Fibroblast of lung (primary cell): ENCODE measurements around the gene ANKRD34C. TPM values are rescaled to one million over a fixed set of nuclear protein-coding genes. Genes with fewer than 3 reads are reported as not detected.

Source experiments
- DNase-seq, 2 donors: peaks; one replicate each; pipeline versions ENCODE4 v3.0.0 to v3.0.0-alpha.2; 2010; ENCODE audit warnings: low read depth in 2 of 2
- H2AFZ ChIP-seq: 2 replicates; pipeline ENCODE4 v1.5.1; 2012; ENCODE audit warnings: low read length, control low read depth, inconsistent platforms
- H3K27ac ChIP-seq: 2 replicates; pipeline ENCODE4 v1.5.1; 2011; ENCODE audit warnings: low read length, control low read depth; ENCODE audit not compliant: insufficient read depth
- H3K27me3 ChIP-seq: 2 replicates; pipeline ENCODE4 v1.5.1; 2011; ENCODE audit warnings: mild to moderate bottlenecking, low read length; ENCODE audit not compliant: control insufficient read depth, insufficient read depth
- H3K36me3 ChIP-seq: 2 replicates; pipeline ENCODE4 v1.5.1; 2011; ENCODE audit warnings: low read length; ENCODE audit not compliant: control insufficient read depth, insufficient read depth
- H3K4me1 ChIP-seq: 2 replicates; pipeline ENCODE4 v1.5.1; 2011; ENCODE audit warnings: low read length; ENCODE audit not compliant: control insufficient read depth, insufficient read depth; ENCODE audit errors: extremely low read depth
- H3K4me2 ChIP-seq: 2 replicates; pipeline ENCODE4 v1.5.1; 2011; ENCODE audit warnings: low read length, control low read depth; ENCODE audit not compliant: insufficient read depth; ENCODE audit errors: extremely low read depth
- H3K4me3 ChIP-seq, 4 experiments: fragments of 200-600 bp in 1 of 4; sonication (generic) in 1 of 4; replicated peaks in 1 of 4; 2 replicates each; pipeline ENCODE4 v1.5.1; 2011 to 2016; ENCODE audit warnings: low read length in 4 of 4, low read depth in 3 of 4, mild to moderate bottlenecking in 3 of 4, control low read depth in 2 of 4, inconsistent platforms in 1 of 4, mixed read lengths in 1 of 4; ENCODE audit not compliant: insufficient read depth in 1 of 4; ENCODE audit errors: control extremely low read depth in 1 of 4
- H3K79me2 ChIP-seq: 2 replicates; pipeline ENCODE4 v1.5.1; 2012; ENCODE audit warnings: mild to moderate bottlenecking, low read length, inconsistent platforms; ENCODE audit not compliant: control insufficient read depth, insufficient read depth
- H3K9ac ChIP-seq: 2 replicates; pipeline ENCODE4 v1.5.1; 2011; ENCODE audit warnings: mild to moderate bottlenecking, low read length, control low read depth; ENCODE audit not compliant: insufficient read depth
- H3K9me3 ChIP-seq: 2 replicates; pipeline ENCODE4 v1.5.1; 2012; ENCODE audit warnings: low read depth, low read length; ENCODE audit not compliant: control insufficient read depth, insufficient read depth
- H4K20me1 ChIP-seq: 2 replicates; pipeline ENCODE4 v1.5.1; 2011; ENCODE audit warnings: low read length; ENCODE audit not compliant: control insufficient read depth, insufficient read depth; ENCODE audit errors: extremely low read depth
- CTCF ChIP-seq, 2 donors: IDR thresholded peaks in 1 of 2; conservative IDR thresholded peaks in 1 of 2; 1 replicate in 1 of 2; 2 replicates in 1 of 2; pipeline ENCODE4 v1.5.1; 2011 to 2012; ENCODE audit warnings: low read length in 2 of 2, control low read depth in 1 of 2, inconsistent platforms in 1 of 2, low read depth in 1 of 2, mild to moderate bottlenecking in 1 of 2
- EZH2 ChIP-seq: IDR thresholded peaks from 2 replicates; pipeline ENCODE4 v1.5.1; 2012; ENCODE audit warnings: low read length, control low read depth, mild to moderate bottlenecking; ENCODE audit errors: missing control alignments
- polyA plus RNA-seq, 2 donors: library from polyadenylated mRNA; depleted of rRNA in 1 of 2; stranded (reverse) in 1 of 2; unstranded in 1 of 2; fragments of >200 nt; gene quantifications; 2 replicates each; pipeline ENCODE4 v1.2.1, GENCODE V29; 2011 to 2012; ENCODE audit warnings: missing spikeins in 1 of 2
- total RNA-seq: library from RNA; depleted of rRNA; stranded (reverse); fragments of >200 nt; gene quantifications from 2 replicates; pipeline ENCODE4 v1.2.1, GENCODE V29; 2014

ANKRD34C gene
- total and polyA plus RNA-seq, 2 donors (not counting 1 experiment from before 2014, with no cell fraction given): not detected

- Histone ChIP-seq H3K9ac (no peak overlapping the region), H3K9me3 (no peaks in the 10 kb centered on the region), H3K36me3 (no peaks in the 10 kb centered on the region), H3K27ac (no peak overlapping the region), H3K4me3 (no peak overlapping the region), H3K4me1 (no peaks in the 10 kb centered on the region), H3K79me2 (no peaks in the 10 kb centered on the region), H4K20me1 (no peaks in the 10 kb centered on the region), H2AFZ (no peak overlapping the region), H3K27me3 (no peaks in the 10 kb centered on the region), H3K4me2 (no peak overlapping the region)
- DNase-seq: no peak
- no peak for TF ChIP-seq CTCF (conservative IDR thresholded peaks at IDR 0.05 in 1 of 2, IDR thresholded peaks at IDR 0.05 in 1 of 2; ENCODE audit: low read depth in 1 of 2, low read length in 2 of 2)
- TF ChIP-seq EZH2: no peak
Measured at GRCh38 chr15:79243723-79244122, 38.8 kb upstream of the ANKRD34C start.

GRCh38 chr15:79244876-79245275, 37.6 kb upstream of the ANKRD34C start:
- no peak for TF ChIP-seq EZH2
- no peak for TF ChIP-seq CTCF (conservative IDR thresholded peaks at IDR 0.05 in 1 of 2, IDR thresholded peaks at IDR 0.05 in 1 of 2; ENCODE audit: low read depth in 1 of 2, low read length in 2 of 2)
- Histone ChIP-seq H3K4me2 (no peak overlapping the region), H3K9ac (no peak overlapping the region), H3K36me3 (no peaks in the 10 kb centered on the region), H3K27ac (no peak overlapping the region), H3K4me1 (no peaks in the 10 kb centered on the region), H3K79me2 (no peaks in the 10 kb centered on the region), H2AFZ (no peak overlapping the region), H3K4me3 (no peak overlapping the region), H4K20me1 (no peaks in the 10 kb centered on the region), H3K9me3 (no peaks in the 10 kb centered on the region), H3K27me3 (no peaks in the 10 kb centered on the region)
- no peak for DNase-seq

- Histone ChIP-seq H2AFZ (no peak overlapping the region), H3K27ac (no peak overlapping the region), H3K79me2 (no peaks in the 10 kb centered on the region), H3K9ac (no peak overlapping the region), H3K27me3 (no peaks in the 10 kb centered on the region), H3K4me2 (no peak overlapping the region), H3K4me1 (no peaks in the 10 kb centered on the region), H3K4me3 (no peak overlapping the region), H3K36me3 (no peaks in the 10 kb centered on the region), H3K9me3 (no peaks in the 10 kb centered on the region), H4K20me1 (no peaks in the 10 kb centered on the region)
- DNase-seq: no peak
- TF ChIP-seq CTCF (conservative IDR thresholded peaks at IDR 0.05 in 1 of 2, IDR thresholded peaks at IDR 0.05 in 1 of 2; ENCODE audit: low read depth in 1 of 2, low read length in 2 of 2): no peak
- no peak for TF ChIP-seq EZH2
Measured at GRCh38 chr15:79248183-79248582, 34.3 kb upstream of the ANKRD34C start.
